Middle frontal gyrus (tissue), 1 donor: ENCODE data around the gene ARHGAP10.

Source experiments
- DNase-seq: peaks from one replicate; pipeline ENCODE4 v3.0.0-alpha.2; 2015; ENCODE audit warnings: low spot score; ENCODE audit errors: extremely low spot score

ARHGAP10 gene

DNA sequence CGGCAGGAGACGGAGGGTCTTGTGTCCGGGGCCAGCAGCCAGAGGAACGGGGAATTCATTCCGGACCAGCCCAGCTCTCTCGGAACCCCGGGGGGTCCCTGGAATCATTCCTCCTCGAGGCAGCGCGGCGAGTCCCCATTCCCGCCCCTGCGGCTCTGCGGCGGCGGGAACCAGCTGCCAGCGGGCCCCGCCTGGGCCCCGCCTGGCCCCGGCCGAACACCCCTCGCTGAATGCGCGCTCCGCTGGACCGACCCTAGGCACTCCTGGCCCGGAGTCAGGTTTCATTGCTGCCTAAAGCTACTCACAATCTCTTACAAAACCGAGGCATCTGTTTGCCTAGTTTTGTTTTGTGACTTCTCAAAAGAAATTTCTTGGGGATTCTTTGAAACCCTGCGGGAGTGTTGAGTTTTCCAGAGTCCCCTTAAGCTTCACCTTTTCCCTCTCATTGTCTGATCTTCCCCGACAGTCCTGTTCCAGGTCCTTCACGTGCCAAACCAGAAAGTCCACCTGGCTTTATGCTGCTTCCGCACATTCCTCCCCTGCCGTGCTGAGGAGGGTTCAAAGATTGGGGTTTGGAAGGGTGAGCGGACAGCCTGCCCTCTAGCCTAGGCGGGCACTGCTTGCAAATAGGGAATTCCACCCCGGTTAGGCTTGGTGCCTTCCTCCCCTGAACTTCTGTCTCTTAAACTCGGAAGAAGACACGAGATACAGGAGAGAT is 789 bp downstream of the ARHGAP10 start:
- no peak for DNase-seq

DNA sequence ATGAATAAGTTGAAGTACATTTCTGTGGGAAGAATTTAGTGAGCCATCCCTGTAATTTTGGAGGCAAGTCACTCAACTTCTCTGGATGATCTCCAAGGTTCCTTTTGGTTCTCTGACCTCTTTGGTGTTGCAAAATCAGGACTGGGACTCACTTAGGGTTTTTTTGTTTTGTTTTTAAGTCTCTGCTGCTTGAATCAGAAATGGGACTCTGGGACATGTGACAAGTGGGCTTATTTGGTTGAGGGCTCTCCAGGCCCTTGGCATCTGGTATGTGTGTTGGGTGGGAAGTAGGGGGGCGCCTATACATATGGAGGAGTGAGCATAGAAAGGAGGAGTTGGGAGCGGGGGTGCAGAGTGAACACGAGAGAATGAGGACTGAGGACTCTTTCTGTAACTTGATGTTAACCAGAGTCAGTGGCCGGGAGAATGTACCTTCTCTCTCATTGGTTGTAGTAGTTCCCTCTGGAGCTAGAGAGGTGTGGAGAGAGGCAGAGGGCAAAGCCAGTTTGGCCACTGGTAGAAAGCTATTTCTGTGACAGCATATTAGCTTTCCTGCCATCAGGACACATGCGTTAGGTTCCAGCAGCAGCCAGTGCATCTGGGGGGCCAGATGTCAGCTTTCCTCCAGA is 1.9 kb downstream of the ARHGAP10 start:
- DNase-seq: no peak

- DNase-seq: no peak
Measured at GRCh38 chr4:147734496-147734895, 2.6 kb downstream of the ARHGAP10 start.

- no peak for DNase-seq
Measured at GRCh38 chr4:147735413-147736301, 3.8 kb downstream of the ARHGAP10 start.

DNA sequence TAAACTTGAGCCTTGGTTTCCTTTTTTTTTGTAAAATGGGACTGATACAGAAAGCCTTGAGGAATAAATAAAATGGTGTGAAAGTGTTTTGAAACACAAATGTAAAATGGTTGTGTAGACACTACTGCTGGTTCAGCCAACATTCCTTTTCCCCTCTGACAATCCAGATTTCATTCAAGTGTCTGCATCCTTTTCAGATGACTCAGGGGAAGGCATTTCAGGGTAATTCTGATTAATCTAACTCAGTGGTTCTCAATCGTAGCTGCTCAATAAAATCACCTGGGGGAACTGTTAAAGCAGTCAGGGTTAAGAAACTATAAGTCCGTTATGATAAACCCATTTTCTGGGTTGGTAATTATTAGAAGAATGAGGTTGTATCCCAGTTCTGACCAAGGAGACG is 4.6 kb downstream of the ARHGAP10 start:
- DNase-seq: no peak

GRCh38 chr4:147737623-147738022 is 5.7 kb downstream of the ARHGAP10 start:
- DNase-seq: no peak

DNA sequence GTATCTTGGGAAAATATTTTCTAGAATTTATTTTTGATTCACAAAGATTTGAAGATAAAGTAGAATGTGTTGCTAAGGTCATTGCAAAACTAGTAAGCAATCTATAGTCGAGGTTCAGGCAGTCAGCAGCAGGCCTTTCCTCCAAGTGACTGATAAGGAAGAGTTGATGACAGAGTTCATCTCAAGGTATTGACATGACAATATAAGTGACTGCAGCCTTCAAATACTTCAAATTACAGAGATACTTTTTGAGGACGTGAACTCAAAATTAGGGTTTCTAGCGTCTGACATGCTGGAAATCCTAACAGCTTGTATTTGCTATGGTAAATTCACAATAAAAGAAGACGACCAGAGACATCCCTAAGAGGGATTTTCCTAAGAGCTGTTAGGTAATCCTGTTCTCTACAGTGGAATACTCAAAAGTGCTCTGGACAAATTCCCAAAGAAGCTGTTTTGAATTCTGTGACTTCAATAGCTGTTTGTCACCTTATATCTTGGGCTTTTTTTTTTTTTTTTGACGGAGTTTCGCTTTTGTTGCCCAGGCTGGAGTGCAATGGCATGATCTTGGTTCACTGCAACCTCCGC is 7.4 kb downstream of the ARHGAP10 start:
- DNase-seq: no peak

DNA sequence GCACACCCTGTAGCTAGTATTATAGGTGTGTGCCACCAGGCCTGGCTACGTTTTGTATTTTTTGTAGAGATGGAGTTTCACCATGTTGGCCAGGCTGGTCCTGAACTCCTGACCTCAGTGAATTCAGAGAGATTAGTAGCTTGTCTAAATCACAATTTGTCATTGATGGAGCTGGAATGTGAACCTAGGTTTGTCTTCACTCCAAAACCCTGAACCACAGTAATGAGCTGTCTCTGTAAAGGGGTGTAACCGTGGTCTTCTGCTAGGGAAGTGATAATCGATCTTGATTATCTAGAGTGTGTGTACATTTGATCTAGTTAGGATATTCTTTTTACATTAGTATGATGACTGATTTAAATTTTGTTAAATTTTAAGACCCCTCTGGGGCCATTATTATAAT is 8.3 kb downstream of the ARHGAP10 start:
- no peak for DNase-seq

DNA sequence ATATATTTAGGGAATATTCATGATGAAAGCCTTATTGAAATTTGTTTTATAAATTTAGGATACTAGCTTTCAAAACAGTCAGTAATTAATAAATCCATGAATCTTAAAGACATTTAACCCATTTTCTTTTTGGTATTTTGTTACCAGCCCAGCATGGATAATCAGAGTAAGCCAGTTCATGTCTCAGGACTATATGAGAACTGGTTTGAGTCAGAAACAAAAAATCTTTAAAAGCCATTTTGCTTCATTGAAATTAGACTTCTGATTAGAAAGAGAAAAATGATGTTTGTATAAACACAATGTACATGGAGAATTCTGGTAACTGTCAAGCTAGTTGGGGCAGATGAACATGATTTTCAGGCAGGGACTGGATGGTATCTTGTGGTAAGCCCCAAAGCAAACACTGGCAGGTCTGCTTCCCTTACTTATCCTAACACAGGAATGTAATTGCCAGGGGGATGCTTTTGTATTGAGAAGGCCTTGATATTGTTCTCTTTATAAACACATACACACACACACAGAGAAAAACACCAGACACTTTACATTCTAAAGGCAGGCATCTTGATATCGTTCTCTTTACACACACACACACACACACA is 9.4 kb downstream of the ARHGAP10 start:
- DNase-seq: no peak

GRCh38 chr4:147747787-147748454 is 16.0 kb downstream of the ARHGAP10 start:
- no peak for DNase-seq

- no peak for DNase-seq
Measured at GRCh38 chr4:147749811-147750321, 18.0 kb downstream of the ARHGAP10 start.

- DNase-seq: no peak
Measured at GRCh38 chr4:147753047-147753446, 21.2 kb downstream of the ARHGAP10 start.

- no peak for DNase-seq
Measured at GRCh38 chr4:147754037-147754445, 22.2 kb downstream of the ARHGAP10 start.

GRCh38 chr4:147755561-147756295 is 23.8 kb downstream of the ARHGAP10 start:
- no peak for DNase-seq

DNA sequence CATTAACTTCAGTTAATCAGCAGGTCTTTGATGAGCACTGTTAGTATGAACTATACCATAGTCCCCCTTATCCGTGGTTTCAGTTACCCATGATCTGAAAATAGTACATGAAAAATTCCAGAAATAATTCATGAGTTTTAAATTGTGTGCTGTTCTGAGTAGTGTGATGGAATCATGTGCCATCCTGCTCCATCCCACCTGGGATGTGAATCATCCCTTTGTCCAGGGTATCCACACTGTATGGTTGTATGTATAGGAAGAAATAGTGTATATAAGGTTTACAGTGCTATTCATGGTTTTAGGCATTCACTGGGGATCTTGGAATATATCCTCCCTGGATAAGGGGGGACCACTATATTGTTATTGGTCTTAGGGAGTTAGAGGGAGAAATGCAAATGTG is 24.5 kb downstream of the ARHGAP10 start:
- DNase-seq: no peak

DNA sequence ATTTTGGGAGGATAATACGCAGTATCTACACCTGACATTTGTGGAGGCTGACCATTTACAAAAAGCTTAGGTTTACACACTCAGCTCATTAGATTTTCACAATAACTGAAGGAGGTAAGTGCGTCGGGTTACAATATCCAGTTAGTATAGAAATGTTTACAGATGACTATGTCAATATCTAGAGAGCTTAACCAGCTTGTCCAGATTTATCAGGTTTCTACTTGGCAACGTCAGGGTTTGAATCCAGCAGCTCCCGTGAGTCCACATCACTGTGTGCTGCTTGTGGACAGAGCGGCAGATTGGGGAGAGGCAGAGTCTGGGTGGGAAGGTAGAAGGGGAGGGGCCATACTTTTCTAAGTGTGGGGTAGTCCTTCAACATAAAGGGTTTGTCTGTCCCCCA is 28.3 kb downstream of the ARHGAP10 start:
- DNase-seq: no peak

- no peak for DNase-seq
Measured at GRCh38 chr4:147760695-147761094, 28.8 kb downstream of the ARHGAP10 start.

DNA sequence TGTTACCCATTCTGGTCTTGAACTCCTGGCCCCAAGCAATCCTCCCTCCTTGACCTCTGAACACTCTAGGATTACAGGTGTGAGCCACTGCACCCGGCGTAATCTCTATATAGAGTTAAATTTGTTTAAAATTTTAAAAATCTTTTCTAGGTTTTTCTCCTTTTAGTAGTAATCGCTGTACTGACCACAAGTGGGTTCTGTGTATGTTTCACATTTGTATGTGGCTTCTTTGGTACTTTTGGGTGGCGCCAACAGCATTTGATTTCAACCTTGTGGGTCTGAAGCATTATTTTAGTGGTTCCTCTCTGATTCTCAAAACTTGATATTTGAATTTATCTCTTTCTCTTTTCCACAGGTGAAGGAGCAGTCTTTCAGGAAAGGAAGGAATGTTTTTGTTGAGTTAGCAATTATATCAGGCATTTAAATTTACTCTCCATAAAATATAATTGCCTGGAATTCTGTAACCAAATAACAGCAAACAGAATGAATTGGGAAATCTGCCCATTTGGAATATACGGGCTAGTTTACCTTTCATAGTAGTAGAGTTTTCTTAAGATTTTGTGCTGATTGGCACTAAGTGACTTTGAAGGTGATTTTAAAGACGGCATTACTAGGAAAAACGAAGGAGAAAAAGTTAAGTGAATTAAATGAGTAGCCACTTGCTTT is 29.5 kb downstream of the ARHGAP10 start:
- no peak for DNase-seq

GRCh38 chr4:147764337-147764736 is 32.4 kb downstream of the ARHGAP10 start:
- no peak for DNase-seq
